HepG2 (cell line): ENCODE results near the gene PPP4C. TPM values are rescaled to one million over a fixed set of nuclear protein-coding genes. Genes with fewer than 3 reads are reported as not detected.

Experiments used
- ATAC-seq: fragments of 200-7000 bp; cut with Tn5 transposase; 3 replicates; pipeline ENCODE4 v1.9.1; 2020; ENCODE audit warnings: mild to moderate bottlenecking, moderate library complexity
- BruUV-seq: library from RNA; stranded (reverse); fragments of 400-500 nt; replicated peaks from 2 replicates; lab custom pipeline; 2021; lab: Mats Ljungman, UMichigan
- CTCF ChIA-PET: fragments of 300-600 bp; formaldehyde crosslinking; extraction: SDS; loops from one replicate; lab custom pipeline; 2021; ENCODE audit warnings: low total read pairs, inconsistent platforms, low intra/inter-chr PET ratio; lab: Yijun Ruan, JAX
- POLR2A ChIA-PET: fragments of 350-600 bp; sonication (Branson Sonifier 250); formaldehyde crosslinking; loops from one replicate; lab custom pipeline; 2020; ENCODE audit warnings: antibody characterized with exemption, inconsistent platforms; lab: Yijun Ruan, JAX
- DNase-seq: peaks from one replicate; pipeline ENCODE4 v3.0.0-alpha.2; 2015; ENCODE audit warnings: low spot score
- FAIRE-seq: peaks from 3 replicates; lab custom pipeline; 2011; peaks lifted over from hg19 to GRCh38; lab: Jason Lieb, UNC
- H2AFZ ChIP-seq: one replicate; pipeline ENCODE4 v1.6.1; 2011; ENCODE audit warnings: low read length, inconsistent platforms
- H3K27ac ChIP-seq: fragments of 300-600 bp; 3 replicates; pipeline ENCODE4 v1.8.0; 2011; ENCODE audit warnings: mixed run types, mild to moderate bottlenecking, mixed read lengths, low read length, inconsistent platforms; ENCODE audit not compliant: insufficient read depth; ENCODE audit errors: extremely low read length
- H3K27me3 ChIP-seq, 2 experiments: fragments of 200-600 bp in 1 of 2; 2 replicates in 1 of 2; 3 replicates in 1 of 2; pipeline versions ENCODE4 v1.6.0 to v1.8.0; 2011; ENCODE audit warnings: low read length in 2 of 2, mild to moderate bottlenecking in 2 of 2, moderate library complexity in 2 of 2, inconsistent platforms in 1 of 2; ENCODE audit not compliant: insufficient read depth in 2 of 2, control insufficient read depth in 1 of 2
- H3K36me3 ChIP-seq, 2 experiments: fragments of 200-600 bp in 1 of 2; replicated peaks in 1 of 2; 2 replicates in 1 of 2; 3 replicates in 1 of 2; pipeline versions ENCODE4 v1.5.1 to v1.8.0; 2011; ENCODE audit warnings: low read length in 2 of 2, inconsistent platforms in 1 of 2; ENCODE audit not compliant: insufficient read depth in 2 of 2, control insufficient read depth in 1 of 2
- H3K4me1 ChIP-seq: 2 replicates; pipeline ENCODE4 v1.5.1; 2012; ENCODE audit warnings: low read length, inconsistent platforms; ENCODE audit not compliant: insufficient read depth
- H3K4me2 ChIP-seq: 2 replicates; pipeline ENCODE4 v1.6.0; 2011; ENCODE audit warnings: low read depth, low read length, inconsistent platforms
- H3K4me3 ChIP-seq, 3 experiments: fragments of 200-600 bp in 1 of 3; sonication (generic), shearing (Covaris generic) in 1 of 3; replicated peaks in 1 of 3; 2 replicates each; pipeline ENCODE4 v1.5.1; 2011 to 2016; ENCODE audit warnings: low read length in 3 of 3, inconsistent platforms in 2 of 3, low read depth in 2 of 3, mild to moderate bottlenecking in 2 of 3, control low read depth in 1 of 3, mixed read lengths in 1 of 3; ENCODE audit not compliant: insufficient read depth in 1 of 3
- H3K79me2 ChIP-seq: one replicate; pipeline ENCODE4 v1.6.1; 2011; ENCODE audit warnings: low read length, inconsistent platforms; ENCODE audit not compliant: insufficient read depth
- H3K9ac ChIP-seq: 2 replicates; pipeline ENCODE4 v1.6.0; 2011; ENCODE audit warnings: mild to moderate bottlenecking, low read depth, low read length, inconsistent platforms; ENCODE audit not compliant: insufficient read depth
- H3K9me3 ChIP-seq: 2 replicates; pipeline ENCODE4 v1.5.1; 2012; ENCODE audit warnings: mild to moderate bottlenecking, low read length
- H4K20me1 ChIP-seq: 2 replicates; pipeline ENCODE4 v1.6.0; 2011; ENCODE audit warnings: inconsistent platforms, mild to moderate bottlenecking, low read length, moderate library complexity; ENCODE audit not compliant: insufficient read depth
- AGO1 ChIP-seq: fragments of 200-400 bp; formaldehyde crosslinking; IDR thresholded peaks from 2 replicates; pipeline ENCODE4 v1.6.1; 2017; ENCODE audit warnings: mild to moderate bottlenecking, low read depth, low read length, moderate library complexity; ENCODE audit not compliant: poor library complexity, severe bottlenecking
- FOXM1 ChIP-seq: sonication (generic); formaldehyde crosslinking; IDR thresholded peaks from 2 replicates; pipeline ENCODE4 v1.5.0; 2020; ENCODE audit warnings: missing genetic modification reagents
- MTF1 ChIP-seq: sonication (generic); formaldehyde crosslinking; IDR thresholded peaks from 2 replicates; pipeline ENCODE4 v1.5.0; 2020; ENCODE audit warnings: missing genetic modification reagents
- PLRG1 ChIP-seq: fragments of 450-650 bp; conservative IDR thresholded peaks from 2 replicates; pipeline ENCODE4 v1.6.1; 2016
- SMAD1 ChIP-seq: sonication (generic); formaldehyde crosslinking; IDR thresholded peaks from 2 replicates; pipeline ENCODE4 v1.4.0; 2020; ENCODE audit warnings: missing genetic modification reagents, low read depth, mild to moderate bottlenecking, borderline replicate concordance
- SOX5 ChIP-seq: IDR thresholded peaks from 2 replicates; pipeline ENCODE4 v1.6.1; 2016; ENCODE audit warnings: borderline replicate concordance
- SSRP1 ChIP-seq: IDR thresholded peaks from 2 replicates; pipeline ENCODE4 v1.6.1; 2016; ENCODE audit warnings: control low read depth
- ZNF10 ChIP-seq: sonication (generic); formaldehyde crosslinking; IDR thresholded peaks from 2 replicates; pipeline ENCODE4 v1.4.0; 2020; ENCODE audit warnings: mild to moderate bottlenecking, low read depth, missing genetic modification reagents, borderline replicate concordance
- ZNF138 ChIP-seq: sonication (generic); formaldehyde crosslinking; IDR thresholded peaks from 2 replicates; pipeline ENCODE4 v1.5.0; 2020; ENCODE audit warnings: mild to moderate bottlenecking, low read depth, missing genetic modification reagents
- ZNF225 ChIP-seq: sonication (generic); formaldehyde crosslinking; IDR thresholded peaks from 2 replicates; pipeline ENCODE4 v1.4.0; 2020; ENCODE audit warnings: mild to moderate bottlenecking, missing genetic modification reagents
- ZNF335 ChIP-seq: sonication (generic); formaldehyde crosslinking; IDR thresholded peaks from 2 replicates; pipeline ENCODE4 v1.4.0; 2020; ENCODE audit warnings: missing genetic modification reagents
- ZNF343 ChIP-seq: sonication (generic); formaldehyde crosslinking; IDR thresholded peaks from 2 replicates; pipeline ENCODE4 v1.4.0; 2020; ENCODE audit warnings: mild to moderate bottlenecking, missing genetic modification reagents
- ZNF367 ChIP-seq: sonication (generic); formaldehyde crosslinking; IDR thresholded peaks from 2 replicates; pipeline ENCODE4 v1.4.0; 2020; ENCODE audit warnings: missing genetic modification reagents, borderline replicate concordance
- ZNF549 ChIP-seq: sonication (generic); formaldehyde crosslinking; IDR thresholded peaks from 2 replicates; pipeline ENCODE4 v1.5.0; 2020; ENCODE audit warnings: missing genetic modification reagents
- ZNF737 ChIP-seq: sonication (generic); formaldehyde crosslinking; IDR thresholded peaks from 2 replicates; pipeline ENCODE4 v1.5.0; 2020; ENCODE audit warnings: missing genetic modification reagents, mild to moderate bottlenecking, borderline replicate concordance
- ZNF839 ChIP-seq: sonication (generic); formaldehyde crosslinking; IDR thresholded peaks from 2 replicates; pipeline ENCODE4 v1.4.0; 2020; ENCODE audit warnings: missing genetic modification reagents, mild to moderate bottlenecking, borderline replicate concordance
- ZSCAN25 ChIP-seq: sonication (generic); formaldehyde crosslinking; IDR thresholded peaks from 2 replicates; pipeline ENCODE4 v1.8.0; 2022; ENCODE audit warnings: mild to moderate bottlenecking, missing genetic modification reagents
- WGBS: methylation state at CpG from one replicate; pipeline ENCODE4 v1.1.6; 2017; ENCODE audit warnings: low lambda C conversion rate; 5-methylcytosine and 5-hydroxymethylcytosine counted together
- in situ Hi-C: cut with HindIII; loops from 2 replicates; pipeline ENCODE4 v1.10.0; 2017; ENCODE audit warnings: low pct_unique_long_range_greater_than_20kb; ENCODE audit not compliant: extremely low pct_ligation_motif_present
- intact Hi-C: fragments of 100-400 bp; cut with micrococcal nuclease; formaldehyde crosslinking; loops from one replicate; pipeline ENCODE4 v1.10.0; 2022; ENCODE audit not compliant: unreplicated experiment
- polyA plus RNA-seq, 8 experiments: library from polyadenylated mRNA; depleted of rRNA in 3 of 8; stranded (reverse) in 7 of 8; unstranded in 1 of 8; fragments of >200 nt; fragmentation: Illumina TruSeq in 4 of 8; extraction: Trizol in 4 of 8; gene quantifications; 2 replicates each; pipeline versions ENCODE4 v1.2.1 to v1.2.3, GENCODE V29; 2011 to 2016; ENCODE audit warnings: low read depth in 4 of 8, missing spikeins in 1 of 8, mixed read lengths in 1 of 8; ENCODE audit not compliant: insufficient read depth in 1 of 8
- total RNA-seq, 5 experiments: library from RNA; depleted of rRNA; stranded (reverse); fragments of >200 nt; fragmentation: Illumina TruSeq; extraction: Trizol; gene quantifications; 2 replicates each; pipeline ENCODE4 v1.2.3, GENCODE V29; 2016; ENCODE audit warnings: low read depth in 1 of 5
- TF ChIP-seq, protein P1 (sequence below): sonication (generic); formaldehyde crosslinking; IDR thresholded peaks from 2 replicates; pipeline ENCODE4 v1.9.0; 2021; ENCODE audit warnings: missing genetic modification reagents, borderline replicate concordance
- TF ChIP-seq, protein P2 (sequence below): sonication (generic); formaldehyde crosslinking; IDR thresholded peaks from 2 replicates; pipeline ENCODE4 v1.9.0; 2021; ENCODE audit warnings: missing genetic modification reagents, borderline replicate concordance

The PPP4C gene
- total and polyA plus RNA-seq, 2 of the 13 experiments (the other 11 are each of a cell fraction or from before 2014, with no cell fraction given) = 176 to 220 TPM

DNA sequence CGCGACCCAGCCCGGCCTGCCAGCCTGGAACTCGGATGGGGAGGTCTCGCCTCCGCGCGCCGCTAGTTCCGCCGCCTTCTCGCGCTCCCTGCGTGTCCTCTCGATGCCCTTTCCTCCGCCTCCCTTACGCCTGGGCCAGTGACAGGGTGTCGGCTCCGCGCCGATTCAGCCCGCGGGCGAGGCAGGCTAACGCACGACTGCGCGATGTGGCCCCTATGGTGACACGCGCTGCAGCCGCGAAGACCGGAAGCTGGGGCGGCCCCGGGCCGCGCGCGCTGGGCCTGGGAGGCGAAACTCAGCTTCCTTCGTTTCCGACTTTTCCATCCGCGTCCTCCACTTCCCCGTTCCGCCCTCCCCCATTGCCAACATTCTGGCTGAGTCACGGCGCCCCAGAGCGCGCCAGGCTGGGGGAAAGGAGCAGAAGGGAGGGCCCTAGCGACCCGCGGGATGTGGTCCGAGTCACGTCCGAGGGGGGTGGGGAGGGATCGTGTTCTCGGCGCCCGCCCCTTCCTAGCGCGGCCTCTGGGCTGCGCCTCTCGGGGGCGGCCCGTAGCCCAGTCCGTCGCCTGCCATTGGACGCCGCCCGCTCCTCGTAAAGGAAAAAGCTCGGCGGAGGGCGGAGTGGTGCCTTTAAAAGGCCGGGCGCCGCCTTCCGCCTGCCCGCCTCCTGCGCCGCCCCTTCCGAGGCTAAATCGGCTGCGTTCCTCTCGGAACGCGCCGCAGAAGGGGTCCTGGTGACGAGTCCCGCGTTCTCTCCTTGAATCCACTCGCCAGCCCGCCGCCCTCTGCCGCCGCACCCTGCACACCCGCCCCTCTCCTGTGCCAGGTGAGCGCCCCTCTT, 10.5 kb upstream of the PPP4C start, which contains the start of gene ALDOA:
Gene ALDOA, plus strand, starts transcription at position 659 of the 841 bp plus-strand sequence. CDS start 1,138 bp downstream, outside the sequence.
- peaks cover 48% of the 10 kb centered on the region for H4K20me1 ChIP-seq
- peak within 1 kb of the TSS; percentile 99 for H3K4me2 ChIP-seq
- FAIRE-seq = peak; percentile 48
- no peaks in the 10 kb centered on the region for H3K9me3 ChIP-seq
- H2AFZ ChIP-seq = no peak within 1 kb of the TSS
- peaks cover 59% of the 10 kb centered on the region for H3K79me2 ChIP-seq
- peak within 1 kb of the TSS; percentile 95 for H3K27ac ChIP-seq
- BruUV-seq = TSS peak; percentile 92
- peak within 1 kb of the TSS; percentile 90 for H3K9ac ChIP-seq
- H3K27me3 ChIP-seq = peaks cover 0 to 2% of the 10 kb centered on the region in 2 experiments; a peak in 1 of 5 replicates
- ChIA-PET CTCF (interaction anchor here (1.2 kb wide), 1 partner anchor 27 kb away, joined by 3 read pairs; no protein-coding TSS in a partner anchor), POLR2A (interaction anchor here (0.7 to 9.1 kb wide), 41 partner anchors 10 to 809 kb away, joined by 3 to 120 read pairs (median 5); partner anchors contain the start of genes ASPHD1, CD2BP2, CDIPT and CORO1A)
- peak; percentile 96 for DNase-seq
- in situ Hi-C loops = no loop called here
- peaks cover 46% of the 10 kb centered on the region for H3K4me1 ChIP-seq
- peaks cover 31 to 40% of the 10 kb centered on the region in 2 experiments for H3K36me3 ChIP-seq
- ATAC-seq = peak; percentile 89
- H3K4me3 ChIP-seq = peak within 1 kb of the TSS; percentile 92 to 100 (median 95)
- intact Hi-C loops = loop anchor here (5.0 kb wide), 1 partner anchor 682 kb away; the partner anchor contains the start of gene PHKG2
- under 1% methylated on average over 64 of the region's 99 CpGs for WGBS
- TF ChIP-seq ZNF343 (CRISPR knock-in tag) (peak; percentile 97), SOX5 (CRISPR knock-in tag) (peak; percentile 75; the same call in 1 of the 2 replicates), ZNF10 (CRISPR knock-in tag) (no peak), ZNF335 (CRISPR knock-in tag) (peak; percentile 81; the same call in 1 of the 2 replicates), AGO1 (peak; percentile 79), ZNF367 (CRISPR knock-in tag) (peak; percentile 90; the same call in 1 of the 2 replicates), MTF1 (peak; percentile 85), SSRP1 (CRISPR knock-in tag) (no peak; the same call in 1 of the 2 replicates), ZNF737 (CRISPR knock-in tag) (no peak; the same call in 1 of the 2 replicates), FOXM1 (CRISPR knock-in tag) (no peak), ZNF839 (CRISPR knock-in tag) (peak; percentile 99), ZNF549 (CRISPR knock-in tag) (no peak), SMAD1 (CRISPR knock-in tag) (no peak; the same call in 1 of the 2 replicates), ZNF225 (CRISPR knock-in tag) (peak; percentile 91), ZSCAN25 (CRISPR knock-in tag) (peak; percentile 90), PLRG1 (no peak), ZNF138 (peak; percentile 93)
- TF ChIP-seq, protein P1, sequence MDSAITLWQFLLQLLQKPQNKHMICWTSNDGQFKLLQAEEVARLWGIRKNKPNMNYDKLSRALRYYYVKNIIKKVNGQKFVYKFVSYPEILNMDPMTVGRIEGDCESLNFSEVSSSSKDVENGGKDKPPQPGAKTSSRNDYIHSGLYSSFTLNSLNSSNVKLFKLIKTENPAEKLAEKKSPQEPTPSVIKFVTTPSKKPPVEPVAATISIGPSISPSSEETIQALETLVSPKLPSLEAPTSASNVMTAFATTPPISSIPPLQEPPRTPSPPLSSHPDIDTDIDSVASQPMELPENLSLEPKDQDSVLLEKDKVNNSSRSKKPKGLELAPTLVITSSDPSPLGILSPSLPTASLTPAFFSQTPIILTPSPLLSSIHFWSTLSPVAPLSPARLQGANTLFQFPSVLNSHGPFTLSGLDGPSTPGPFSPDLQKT (CRISPR knock-in tag) = peak; percentile 75; the same call in 1 of the 2 replicates
- TF ChIP-seq, protein P2, sequence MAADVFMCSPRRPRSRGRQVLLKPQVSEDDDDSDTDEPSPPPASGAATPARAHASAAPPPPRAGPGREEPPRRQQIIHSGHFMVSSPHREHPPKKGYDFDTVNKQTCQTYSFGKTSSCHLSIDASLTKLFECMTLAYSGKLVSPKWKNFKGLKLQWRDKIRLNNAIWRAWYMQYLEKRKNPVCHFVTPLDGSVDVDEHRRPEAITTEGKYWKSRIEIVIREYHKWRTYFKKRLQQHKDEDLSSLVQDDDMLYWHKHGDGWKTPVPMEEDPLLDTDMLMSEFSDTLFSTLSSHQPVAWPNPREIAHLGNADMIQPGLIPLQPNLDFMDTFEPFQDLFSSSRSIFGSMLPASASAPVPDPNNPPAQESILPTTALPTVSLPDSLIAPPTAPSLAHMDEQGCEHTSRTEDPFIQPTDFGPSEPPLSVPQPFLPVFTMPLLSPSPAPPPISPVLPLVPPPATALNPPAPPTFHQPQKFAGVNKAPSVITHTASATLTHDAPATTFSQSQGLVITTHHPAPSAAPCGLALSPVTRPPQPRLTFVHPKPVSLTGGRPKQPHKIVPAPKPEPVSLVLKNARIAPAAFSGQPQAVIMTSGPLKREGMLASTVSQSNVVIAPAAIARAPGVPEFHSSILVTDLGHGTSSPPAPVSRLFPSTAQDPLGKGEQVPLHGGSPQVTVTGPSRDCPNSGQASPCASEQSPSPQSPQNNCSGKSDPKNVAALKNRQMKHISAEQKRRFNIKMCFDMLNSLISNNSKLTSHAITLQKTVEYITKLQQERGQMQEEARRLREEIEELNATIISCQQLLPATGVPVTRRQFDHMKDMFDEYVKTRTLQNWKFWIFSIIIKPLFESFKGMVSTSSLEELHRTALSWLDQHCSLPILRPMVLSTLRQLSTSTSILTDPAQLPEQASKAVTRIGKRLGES (CRISPR knock-in tag) = peak; percentile 56; the same call in 1 of the 2 replicates
